SK-N-SH (cell line): ENCODE results near the gene MICALL1. TPM values are rescaled to one million over a fixed set of nuclear protein-coding genes. Genes with fewer than 3 reads are reported as not detected.

ENCODE experiments used
- CTCF ChIA-PET: fragments of 300-600, 350-600 bp; formaldehyde crosslinking; extraction: SDS; loops from one replicate; lab custom pipeline; 2021; lab: Yijun Ruan, JAX
- POLR2A ChIA-PET: fragments of 350-600 bp; sonication (Branson Sonifier 250); formaldehyde crosslinking; extraction: SDS; loops from one replicate; lab custom pipeline; 2020; ENCODE audit warnings: antibody characterized with exemption, inconsistent platforms; lab: Yijun Ruan, JAX
- DNase-seq: peaks from one replicate; pipeline ENCODE4 v3.0.0; 2012
- H2AFZ ChIP-seq: fragments of 200-600 bp; sonication (generic); 2 replicates; pipeline ENCODE4 v1.8.1; 2016; ENCODE audit warnings: antibody characterized with exemption, mild to moderate bottlenecking, low read depth
- H3F3A ChIP-seq: fragments of 200-600 bp; sonication (generic); replicated peaks from 2 replicates; pipeline ENCODE3; 2016; ENCODE audit warnings: antibody characterized with exemption, mild to moderate bottlenecking; ENCODE audit not compliant: insufficient read depth
- H3K27ac ChIP-seq, 2 experiments: fragments of 200-500 bp in 1 of 2; fragments of 200-600 bp in 1 of 2; sonication (Bioruptor generic) in 1 of 2; sonication (generic), shearing (Covaris generic) in 1 of 2; 2 replicates each; pipeline versions ENCODE4 v1.5.1 to v1.6.1; 2014 to 2016; ENCODE audit warnings: low read depth in 2 of 2, inconsistent platforms in 1 of 2, low read length in 1 of 2, mild to moderate bottlenecking in 1 of 2, mixed read lengths in 1 of 2
- H3K27me3 ChIP-seq: fragments of 200-600 bp; sonication (generic), shearing (Covaris generic); 2 replicates; pipeline ENCODE4 v1.6.1; 2016; ENCODE audit warnings: mixed run types; ENCODE audit not compliant: insufficient read depth
- H3K36me3 ChIP-seq, 2 experiments: fragments of 200-500 bp in 1 of 2; fragments of 200-600 bp in 1 of 2; sonication (Bioruptor generic) in 1 of 2; sonication (generic) in 1 of 2; replicated peaks in 1 of 2; 2 replicates each; pipeline versions ENCODE3 to v1.5.1; 2014 to 2016; ENCODE audit warnings: low read length in 1 of 2, mild to moderate bottlenecking in 1 of 2; ENCODE audit not compliant: insufficient read depth in 2 of 2, control insufficient read depth in 1 of 2
- H3K4me1 ChIP-seq, 2 experiments: fragments of 200-500 bp in 1 of 2; fragments of 200-600 bp in 1 of 2; sonication (Bioruptor generic) in 1 of 2; sonication (generic), shearing (Covaris generic) in 1 of 2; 2 replicates each; pipeline versions ENCODE4 v1.5.1 to v1.6.1; 2014 to 2016; ENCODE audit warnings: low read depth in 1 of 2, low read length in 1 of 2, mixed run types in 1 of 2; ENCODE audit not compliant: insufficient read depth in 2 of 2, control insufficient read depth in 1 of 2
- H3K4me2 ChIP-seq: fragments of 200-600 bp; sonication (generic), shearing (Covaris generic); 2 replicates; pipeline ENCODE4 v1.6.1; 2017; ENCODE audit warnings: mixed run types
- H3K4me3 ChIP-seq, 2 experiments: fragments of 200-500 bp in 1 of 2; fragments of 200-600 bp in 1 of 2; sonication (Bioruptor generic) in 1 of 2; sonication (generic), shearing (Covaris generic) in 1 of 2; 2 replicates each; pipeline versions ENCODE4 v1.5.1 to v1.8.1; 2014 to 2016; ENCODE audit warnings: low read depth in 2 of 2, inconsistent platforms in 1 of 2, low read length in 1 of 2, mild to moderate bottlenecking in 1 of 2, mixed read lengths in 1 of 2, moderate library complexity in 1 of 2
- H3K79me2 ChIP-seq: fragments of 200-600 bp; sonication (generic); 2 replicates; pipeline ENCODE4 v1.8.1; 2017; ENCODE audit warnings: mild to moderate bottlenecking; ENCODE audit not compliant: insufficient read depth
- H3K9ac ChIP-seq: fragments of 200-600 bp; sonication (generic); 2 replicates; pipeline ENCODE4 v1.6.1; 2017; ENCODE audit warnings: mixed run types
- H3K9me2 ChIP-seq: fragments of 200-600 bp; sonication (generic); 2 replicates; pipeline ENCODE4 v1.6.1; 2017; ENCODE audit warnings: mixed run types
- H3K9me3 ChIP-seq: fragments of 200-600 bp; sonication (generic); 2 replicates; pipeline ENCODE4 v1.6.1; 2017; ENCODE audit warnings: mixed run types, mild to moderate bottlenecking, moderate library complexity
- H4K20me1 ChIP-seq: fragments of 200-600 bp; sonication (generic); 2 replicates; pipeline ENCODE4 v1.6.1; 2017; ENCODE audit warnings: mild to moderate bottlenecking, mixed run types; ENCODE audit not compliant: insufficient read depth
- FOXJ3 ChIP-seq: sonication (generic); formaldehyde crosslinking; IDR thresholded peaks from 2 replicates; pipeline ENCODE4 v1.5.1; 2020; ENCODE audit warnings: mild to moderate bottlenecking, missing genetic modification reagents
- FOXM1 ChIP-seq: IDR thresholded peaks from 2 replicates; pipeline ENCODE4 v1.4.0; 2012; ENCODE audit warnings: low read depth, mild to moderate bottlenecking
- GABPA ChIP-seq: IDR thresholded peaks from 2 replicates; pipeline ENCODE4 v1.4.0; 2012; ENCODE audit warnings: low read depth, mild to moderate bottlenecking
- MEF2A ChIP-seq: IDR thresholded peaks from 2 replicates; pipeline ENCODE4 v1.4.0; 2012; ENCODE audit warnings: low read depth, borderline replicate concordance
- MXI1 ChIP-seq: IDR thresholded peaks from 2 replicates; pipeline ENCODE4 v1.6.1; 2012; ENCODE audit warnings: mild to moderate bottlenecking, low read depth, low read length, improper control_type of control experiment
- NRF1 ChIP-seq: IDR thresholded peaks from 2 replicates; pipeline ENCODE4 v1.6.1; 2012; ENCODE audit warnings: low read depth, mild to moderate bottlenecking, low read length
- RCOR1 ChIP-seq: fragments of 150-350 bp; IDR thresholded peaks from 2 replicates; pipeline ENCODE4 v1.6.1; 2017; ENCODE audit warnings: antibody characterized with exemption, low read length
- RFX5 ChIP-seq: IDR thresholded peaks from 2 replicates; pipeline ENCODE4 v1.6.1; 2012; ENCODE audit warnings: mild to moderate bottlenecking, improper control_type of control experiment, low read length
- RXRA ChIP-seq: IDR thresholded peaks from 2 replicates; pipeline ENCODE4 v1.4.0; 2012; ENCODE audit warnings: low read depth, mild to moderate bottlenecking, borderline replicate concordance
- SMC3 ChIP-seq: IDR thresholded peaks from 2 replicates; pipeline ENCODE4 v1.6.1; 2012; ENCODE audit warnings: low read depth, low read length, improper control_type of control experiment
- TAF1 ChIP-seq: IDR thresholded peaks from 2 replicates; pipeline ENCODE4 v1.6.1; 2012; ENCODE audit warnings: low read depth, mild to moderate bottlenecking, low read length, moderate library complexity, borderline replicate concordance
- TCF12 ChIP-seq: IDR thresholded peaks from 2 replicates; pipeline ENCODE4 v1.4.0; 2012
- YY1 ChIP-seq: IDR thresholded peaks from 2 replicates; pipeline ENCODE4 v1.4.0; 2012; ENCODE audit warnings: low read depth, mild to moderate bottlenecking
- WGBS: methylation state at CpG from one replicate; pipeline ENCODE4 v1.1.6; 2017; ENCODE audit warnings: low lambda C conversion rate; 5-methylcytosine and 5-hydroxymethylcytosine counted together
- polyA plus RNA-seq, 3 experiments: library from polyadenylated mRNA; depleted of rRNA; stranded (reverse); fragments of >200 nt; gene quantifications; 2 replicates each; pipeline ENCODE4 v1.2.3, GENCODE V29; 2012
- TF ChIP-seq, protein P1 (sequence below): fragments of 150-350 bp; IDR thresholded peaks from 2 replicates; pipeline ENCODE4 v1.6.1; 2017; ENCODE audit warnings: antibody characterized with exemption, low read length, low read depth, borderline replicate concordance
- TF ChIP-seq, protein P2 (sequence below): fragments of 150-350 bp; IDR thresholded peaks from 2 replicates; pipeline ENCODE4 v1.6.1; 2016; ENCODE audit warnings: mild to moderate bottlenecking, low read depth, low read length
- TF ChIP-seq, protein P3 (sequence below): IDR thresholded peaks from 2 replicates; pipeline ENCODE4 v1.4.0; 2012; ENCODE audit warnings: low read depth, borderline replicate concordance

Gene MICALL1
- polyA plus RNA-seq, 1 of the 3 experiments (the other 2 are of a cell fraction): 12.9 TPM

DNA sequence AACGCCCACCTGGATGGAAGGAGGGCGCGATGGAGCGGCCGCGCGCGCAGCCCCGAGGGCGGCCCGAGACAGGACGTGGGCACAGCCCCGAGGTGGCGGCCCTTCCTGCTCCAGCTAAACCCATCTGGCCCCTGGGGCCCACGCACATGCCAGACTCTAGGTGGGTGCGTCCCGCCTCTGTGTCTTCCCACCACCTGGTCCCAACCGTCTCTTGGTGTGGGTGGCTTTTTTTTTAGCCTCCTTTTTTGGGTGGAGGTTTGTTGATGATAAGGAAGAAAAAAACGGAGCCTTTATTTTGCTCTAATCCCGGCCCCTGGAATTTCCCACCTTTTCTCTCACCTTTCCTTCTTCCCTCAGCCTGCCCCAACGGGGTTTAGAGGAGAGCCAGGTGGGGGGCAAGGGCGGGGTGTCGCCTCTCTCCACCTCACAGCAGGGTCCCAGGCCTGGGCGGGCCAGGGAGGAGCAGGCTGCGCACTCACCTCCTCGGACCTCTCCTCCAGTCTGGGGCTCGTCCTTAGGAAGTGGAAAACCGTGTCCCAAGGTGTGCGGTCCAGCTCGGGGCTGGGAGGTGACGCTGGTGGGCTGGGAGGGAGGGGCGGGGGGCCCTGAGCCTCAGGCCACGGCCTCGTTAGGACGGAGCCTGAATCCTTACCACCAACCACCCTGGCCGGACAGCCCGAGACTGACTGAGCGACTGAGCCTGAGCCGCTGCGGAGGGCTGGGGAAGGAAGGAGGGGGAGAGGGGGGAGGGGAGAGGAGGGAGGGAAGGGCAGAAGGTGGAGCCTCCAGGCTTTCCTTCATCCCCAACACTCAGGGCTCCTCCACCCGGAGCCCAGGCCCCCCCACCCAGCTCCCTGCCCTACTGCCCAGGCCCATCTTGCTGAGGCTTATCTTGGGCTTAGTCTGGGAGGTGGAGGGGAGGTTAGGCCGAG lies 78.0 kb downstream of the MICALL1 start, which contains the start of gene SOX10:
Gene SOX10 (minus strand): TSS at position 696 of the 932 bp plus-strand sequence. CDS start 771 bp downstream, outside the sequence.
- Histone ChIP-seq H3K27ac (no peak within 1 kb of the TSS), H4K20me1 (no peaks in the 10 kb centered on the region), H2AFZ (no peak within 1 kb of the TSS), H3K36me3 (no peaks in the 10 kb centered on the region), H3K4me1 (no peaks in the 10 kb centered on the region), H3K79me2 (no peaks in the 10 kb centered on the region), H3K4me3 (no peak within 1 kb of the TSS), H3K9ac (no peak within 1 kb of the TSS), H3K9me2 (no peaks in the 10 kb centered on the region), H3K9me3 (no peaks in the 10 kb centered on the region), H3K27me3 (no peaks in the 10 kb centered on the region), H3K4me2 (no peak within 1 kb of the TSS), H3F3A (no peaks in the 10 kb centered on the region)
- CTCF ChIA-PET: interaction anchor here (1.1 kb wide), 1 partner anchor 11 kb away, joined by 3 read pairs; no protein-coding TSS in a partner anchor
- POLR2A ChIA-PET: interaction anchor here (0.5 kb wide), 1 partner anchor 13 kb away, joined by 3 read pairs; no protein-coding TSS in a partner anchor
- no peak for DNase-seq
- TF ChIP-seq FOXJ3 (CRISPR knock-in tag): no peak
- TF ChIP-seq, protein P1, sequence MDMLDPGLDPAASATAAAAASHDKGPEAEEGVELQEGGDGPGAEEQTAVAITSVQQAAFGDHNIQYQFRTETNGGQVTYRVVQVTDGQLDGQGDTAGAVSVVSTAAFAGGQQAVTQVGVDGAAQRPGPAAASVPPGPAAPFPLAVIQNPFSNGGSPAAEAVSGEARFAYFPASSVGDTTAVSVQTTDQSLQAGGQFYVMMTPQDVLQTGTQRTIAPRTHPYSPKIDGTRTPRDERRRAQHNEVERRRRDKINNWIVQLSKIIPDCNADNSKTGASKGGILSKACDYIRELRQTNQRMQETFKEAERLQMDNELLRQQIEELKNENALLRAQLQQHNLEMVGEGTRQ: no peak
- 90% methylated on average over 18 of the region's 42 CpGs for WGBS

DNA sequence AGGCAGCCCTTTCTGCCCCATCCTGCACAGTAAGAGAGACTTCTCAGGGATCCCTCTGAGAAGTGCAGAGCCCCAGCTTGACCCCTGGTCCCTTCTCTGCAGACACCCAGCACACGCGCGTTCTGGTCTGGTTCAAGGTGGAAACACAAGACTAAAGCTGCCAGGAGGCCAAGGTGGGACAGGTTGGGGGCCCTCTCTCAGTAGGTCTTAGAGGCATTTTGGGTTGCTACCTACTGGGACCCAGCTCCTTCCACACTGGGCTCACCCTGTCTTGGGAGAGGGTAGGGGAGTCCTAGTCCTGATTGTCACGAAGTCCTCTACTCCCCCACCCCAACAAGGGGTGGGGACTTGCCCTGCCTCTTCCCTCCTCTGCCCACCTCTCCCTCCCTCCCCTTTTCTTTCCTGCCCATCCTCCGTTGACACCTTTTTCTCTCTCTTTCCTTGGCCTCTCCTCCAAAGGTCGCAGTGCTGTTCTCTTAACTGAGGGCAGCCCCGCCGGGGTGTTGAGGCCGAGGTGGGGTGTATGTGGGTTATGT lies 79.0 kb downstream of the MICALL1 start:
- TF ChIP-seq TAF1 (no peak), RXRA (no peak), FOXJ3 (CRISPR knock-in tag) (no peak), GABPA (no peak), SMC3 (no peak)
- TF ChIP-seq, all 33 proteins: peak for 0
- no peak overlapping the region for H3K27ac ChIP-seq
- H3K9me2 ChIP-seq: no peaks in the 10 kb centered on the region
- H3K4me1 ChIP-seq: no peaks in the 10 kb centered on the region
- ChIA-PET POLR2A (no interaction called here), CTCF (interaction anchor here (1.1 kb wide), 1 partner anchor 10 kb away, joined by 3 read pairs; no protein-coding TSS in a partner anchor)
- H4K20me1 ChIP-seq: no peaks in the 10 kb centered on the region
- no peaks in the 10 kb centered on the region for H3K27me3 ChIP-seq
- no peaks in the 10 kb centered on the region for H3K79me2 ChIP-seq
- no peak overlapping the region for H2AFZ ChIP-seq
- WGBS: 94% methylated on average over 5 of the region's 9 CpGs
- no peaks in the 10 kb centered on the region for H3K9me3 ChIP-seq
- no peak overlapping the region for H3K9ac ChIP-seq
- no peak for DNase-seq
- no peak overlapping the region for H3K4me3 ChIP-seq
- H3F3A ChIP-seq: no peaks in the 10 kb centered on the region
- no peaks in the 10 kb centered on the region for H3K36me3 ChIP-seq
- no peak overlapping the region for H3K4me2 ChIP-seq

DNA sequence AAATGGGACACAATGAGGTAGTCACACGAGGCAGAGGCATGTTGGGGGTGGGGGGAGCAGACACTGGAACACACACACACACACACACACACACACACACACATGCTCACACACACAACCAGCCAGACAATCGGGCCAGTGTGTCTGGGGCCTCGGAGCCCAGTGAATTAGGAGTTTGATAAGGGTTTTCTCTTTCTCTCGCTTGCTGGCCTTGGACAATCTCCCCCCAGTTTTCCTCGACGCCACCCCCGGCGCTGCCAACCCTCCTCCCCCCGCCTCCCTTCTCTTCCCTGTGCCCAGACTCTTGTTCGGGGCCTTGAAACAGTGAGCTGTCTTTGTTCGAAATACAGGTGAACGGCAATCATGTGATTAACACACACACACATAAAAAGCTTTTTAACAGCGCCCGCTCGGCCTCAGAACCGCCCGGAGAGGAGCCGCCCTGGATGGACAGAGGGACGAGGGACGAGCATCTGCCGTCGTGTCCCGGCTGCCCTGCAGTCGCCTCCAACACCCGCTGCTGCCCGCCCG lies 79.7 kb downstream of the MICALL1 start:
- H3K9ac ChIP-seq: no peak overlapping the region
- POLR2A ChIA-PET: no interaction called here
- TF ChIP-seq MXI1 (no peak), MEF2A (no peak), NRF1 (no peak), FOXM1 (no peak), RCOR1 (no peak), TCF12 (no peak), YY1 (no peak), RFX5 (no peak)
- TF ChIP-seq, protein P2, sequence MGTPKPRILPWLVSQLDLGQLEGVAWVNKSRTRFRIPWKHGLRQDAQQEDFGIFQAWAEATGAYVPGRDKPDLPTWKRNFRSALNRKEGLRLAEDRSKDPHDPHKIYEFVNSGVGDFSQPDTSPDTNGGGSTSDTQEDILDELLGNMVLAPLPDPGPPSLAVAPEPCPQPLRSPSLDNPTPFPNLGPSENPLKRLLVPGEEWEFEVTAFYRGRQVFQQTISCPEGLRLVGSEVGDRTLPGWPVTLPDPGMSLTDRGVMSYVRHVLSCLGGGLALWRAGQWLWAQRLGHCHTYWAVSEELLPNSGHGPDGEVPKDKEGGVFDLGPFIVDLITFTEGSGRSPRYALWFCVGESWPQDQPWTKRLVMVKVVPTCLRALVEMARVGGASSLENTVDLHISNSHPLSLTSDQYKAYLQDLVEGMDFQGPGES: no peak
- TF ChIP-seq, protein P3, sequence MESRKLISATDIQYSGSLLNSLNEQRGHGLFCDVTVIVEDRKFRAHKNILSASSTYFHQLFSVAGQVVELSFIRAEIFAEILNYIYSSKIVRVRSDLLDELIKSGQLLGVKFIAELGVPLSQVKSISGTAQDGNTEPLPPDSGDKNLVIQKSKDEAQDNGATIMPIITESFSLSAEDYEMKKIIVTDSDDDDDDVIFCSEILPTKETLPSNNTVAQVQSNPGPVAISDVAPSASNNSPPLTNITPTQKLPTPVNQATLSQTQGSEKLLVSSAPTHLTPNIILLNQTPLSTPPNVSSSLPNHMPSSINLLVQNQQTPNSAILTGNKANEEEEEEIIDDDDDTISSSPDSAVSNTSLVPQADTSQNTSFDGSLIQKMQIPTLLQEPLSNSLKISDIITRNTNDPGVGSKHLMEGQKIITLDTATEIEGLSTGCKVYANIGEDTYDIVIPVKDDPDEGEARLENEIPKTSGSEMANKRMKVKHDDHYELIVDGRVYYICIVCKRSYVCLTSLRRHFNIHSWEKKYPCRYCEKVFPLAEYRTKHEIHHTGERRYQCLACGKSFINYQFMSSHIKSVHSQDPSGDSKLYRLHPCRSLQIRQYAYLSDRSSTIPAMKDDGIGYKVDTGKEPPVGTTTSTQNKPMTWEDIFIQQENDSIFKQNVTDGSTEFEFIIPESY: no peak

More for the DNA sequence above, 79.7 kb downstream of the MICALL1 start:
- no peaks in the 10 kb centered on the region for H3K27me3 ChIP-seq
- H3F3A ChIP-seq: no peaks in the 10 kb centered on the region
- no peaks in the 10 kb centered on the region; a peak in 1 of 4 replicates for H3K4me1 ChIP-seq
- CTCF ChIA-PET: no interaction called here
- H3K79me2 ChIP-seq: no peaks in the 10 kb centered on the region
- 89% methylated on average over 14 of the region's 27 CpGs for WGBS
- no peak overlapping the region for H3K4me2 ChIP-seq
- H3K4me3 ChIP-seq: no peak overlapping the region
- H3K9me3 ChIP-seq: no peaks in the 10 kb centered on the region
- H3K27ac ChIP-seq: no peak overlapping the region
- H2AFZ ChIP-seq: no peak overlapping the region
- no peak for DNase-seq
- H3K36me3 ChIP-seq: no peaks in the 10 kb centered on the region
- no peaks in the 10 kb centered on the region for H4K20me1 ChIP-seq
- H3K9me2 ChIP-seq: no peaks in the 10 kb centered on the region
